ENCODE data around the gene SLC9C1.
"Not testable (repeated sequence)": the region's sequence is repeated elsewhere in the genome, so short reads cannot be mapped to it uniquely, and the experiment has no call there.

The SLC9C1 gene

DNA sequence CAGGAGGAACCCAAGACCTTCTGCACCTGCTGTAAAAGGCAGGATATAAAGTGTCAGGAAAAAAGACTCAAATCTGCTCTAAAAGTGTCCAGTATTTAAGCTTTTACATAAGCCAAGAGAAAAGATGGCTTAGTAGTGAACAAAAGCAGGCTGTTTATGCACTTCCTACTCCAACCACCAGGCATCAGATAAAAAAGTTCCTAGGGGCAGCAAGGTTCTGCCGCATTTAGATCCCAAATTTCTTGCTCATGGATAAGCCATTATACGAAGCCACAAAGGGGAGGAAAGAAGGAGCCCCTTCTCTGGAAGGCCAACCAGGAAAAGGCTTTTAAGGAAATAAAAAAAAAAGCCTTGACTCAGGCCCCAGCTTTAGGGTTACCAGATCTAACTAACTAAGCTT is 10.6 kb upstream of the SLC9C1 start:
- DNase-seq: no peak

DNA sequence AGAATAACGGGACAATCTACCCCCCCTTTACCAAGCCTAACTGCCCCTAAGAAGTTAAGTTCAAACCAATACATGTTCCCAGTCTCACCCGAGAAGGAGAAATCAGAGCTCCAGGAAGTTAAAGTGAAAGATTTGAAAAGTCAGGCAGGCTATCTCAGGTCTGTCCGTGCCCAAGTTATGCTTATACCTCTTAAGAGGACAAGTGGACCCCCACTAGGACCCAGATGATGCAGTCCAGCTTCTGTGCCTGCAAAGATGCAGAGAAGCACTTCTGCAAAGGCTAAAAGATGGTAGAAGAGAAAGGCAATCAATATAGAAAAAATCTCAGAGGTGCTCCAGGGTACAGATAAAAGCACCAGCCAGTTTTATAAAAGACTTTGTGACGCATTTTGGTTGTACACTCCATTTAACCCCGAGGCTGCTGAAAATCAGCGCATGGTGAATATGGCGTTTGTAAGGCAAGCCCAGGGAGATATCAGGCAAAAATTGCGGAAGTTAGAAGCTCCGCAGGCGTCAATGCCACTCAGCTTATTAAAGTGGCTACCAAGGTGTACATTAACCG is 9.8 kb upstream of the SLC9C1 start:
- DNase-seq: peak; percentile 16

DNA sequence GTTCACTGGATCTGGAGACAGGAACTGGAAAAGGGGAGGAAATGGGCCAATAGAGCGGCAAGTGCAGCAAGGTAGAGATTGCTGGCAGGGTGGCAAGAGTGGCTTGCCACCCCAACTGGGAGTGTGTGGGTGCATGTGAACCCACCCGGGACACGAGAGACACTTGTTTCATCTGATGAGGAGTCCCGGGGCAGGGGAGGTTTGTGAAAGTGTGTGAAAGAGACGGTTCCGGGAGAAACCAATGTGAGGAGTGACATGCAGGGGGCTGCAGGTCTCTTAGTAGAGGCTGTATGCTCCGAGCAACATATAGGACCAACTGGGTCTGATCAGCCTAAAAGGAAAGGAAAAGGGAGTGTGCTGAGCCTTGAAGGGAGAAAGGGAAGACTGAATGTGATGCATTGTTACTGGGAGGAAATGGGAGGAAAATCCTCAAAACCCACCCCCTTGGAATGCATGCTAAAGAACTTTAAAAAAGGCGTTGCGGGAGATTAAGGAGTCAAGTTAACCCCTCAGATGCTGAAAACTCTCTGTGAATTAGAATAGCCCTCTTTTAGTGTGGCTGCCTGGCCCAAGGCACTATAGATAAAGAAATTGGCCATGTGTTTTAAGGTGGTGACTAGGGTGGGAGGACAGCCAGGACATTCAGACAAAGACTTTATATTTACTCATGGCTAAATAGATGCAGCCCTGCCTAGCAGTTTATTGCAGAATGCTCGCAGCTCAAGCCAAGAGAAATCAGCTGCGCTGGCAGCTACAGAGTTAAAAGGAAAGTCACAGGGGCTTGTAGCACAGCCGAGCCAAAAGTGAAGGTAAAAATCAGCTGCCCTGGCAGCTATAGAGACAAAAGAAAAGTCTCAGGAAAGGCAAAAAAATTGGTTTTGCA is 9.1 kb upstream of the SLC9C1 start:
- no peak for DNase-seq

DNA sequence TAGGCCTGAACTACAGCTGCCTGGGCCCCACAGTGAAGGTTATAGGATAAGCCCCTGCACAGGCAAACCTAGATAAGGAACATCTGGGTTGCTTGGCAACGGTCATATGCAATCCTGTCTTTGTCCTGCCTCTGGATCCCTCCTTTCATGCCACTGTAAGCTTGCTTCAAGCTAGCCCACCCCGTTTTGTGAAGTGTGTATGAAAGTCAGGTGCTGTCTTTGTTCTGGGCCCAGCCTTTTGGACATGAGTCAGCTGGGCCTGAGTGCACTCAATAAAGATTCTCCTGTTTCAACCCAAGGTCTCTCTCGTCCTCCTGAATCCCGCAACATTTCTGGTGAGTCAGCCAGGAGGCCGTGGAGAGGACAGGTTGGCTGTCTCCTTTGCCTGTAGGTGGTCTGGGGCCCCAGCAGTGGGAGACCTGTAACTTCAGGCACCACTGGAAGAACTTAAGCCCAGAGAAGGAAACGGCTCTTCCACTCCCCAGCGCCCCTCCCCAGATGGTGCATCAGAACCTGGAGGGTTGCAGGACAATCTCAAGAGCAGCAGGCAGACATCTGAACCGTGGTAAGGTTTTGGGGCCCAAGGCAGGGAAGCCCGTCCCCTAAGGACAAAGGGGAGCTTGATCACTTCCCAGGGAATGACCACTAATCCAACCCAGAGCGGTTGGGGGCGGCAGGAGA is 8.3 kb upstream of the SLC9C1 start:
- DNase-seq: no peak

DNA sequence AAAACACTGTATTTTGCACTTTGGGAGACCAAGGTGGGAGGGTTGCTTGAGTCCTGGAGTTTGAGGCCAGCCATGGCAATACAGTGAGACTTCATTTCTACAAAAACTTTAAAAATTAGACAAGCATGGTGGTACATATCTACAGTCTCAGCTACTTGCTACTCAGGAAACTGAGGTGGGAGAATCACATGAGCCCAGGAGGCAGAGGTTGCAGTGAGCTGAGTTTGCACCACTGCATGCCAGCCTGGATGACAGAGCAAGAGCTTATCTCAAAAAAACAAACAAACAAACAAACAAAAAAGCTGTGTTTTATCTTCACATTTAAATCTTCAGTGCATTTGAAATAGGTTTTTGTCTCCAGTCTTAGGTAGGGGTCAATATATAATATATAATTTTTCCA is 4.8 kb upstream of the SLC9C1 start:
- no peak for DNase-seq

DNA sequence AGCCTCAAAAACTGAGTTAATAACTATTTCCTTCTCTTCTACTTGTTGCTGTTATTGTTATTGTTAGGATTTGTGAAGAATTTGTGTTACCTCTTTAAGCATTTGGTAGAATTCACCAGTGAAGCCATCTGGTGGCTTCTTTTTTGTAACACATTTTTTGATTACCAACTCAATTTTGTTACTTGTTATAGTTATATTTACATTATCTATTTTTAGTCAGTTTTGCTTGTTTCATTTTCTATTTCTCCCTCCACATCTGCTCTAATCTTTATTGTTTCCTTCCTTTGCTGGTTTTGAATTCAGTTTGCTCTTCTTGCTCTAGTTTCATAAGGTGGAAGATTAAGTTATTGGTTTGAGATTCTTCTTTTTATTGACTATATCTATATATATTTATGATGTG is 3.7 kb upstream of the SLC9C1 start:
- DNase-seq: peak; percentile 18

DNA sequence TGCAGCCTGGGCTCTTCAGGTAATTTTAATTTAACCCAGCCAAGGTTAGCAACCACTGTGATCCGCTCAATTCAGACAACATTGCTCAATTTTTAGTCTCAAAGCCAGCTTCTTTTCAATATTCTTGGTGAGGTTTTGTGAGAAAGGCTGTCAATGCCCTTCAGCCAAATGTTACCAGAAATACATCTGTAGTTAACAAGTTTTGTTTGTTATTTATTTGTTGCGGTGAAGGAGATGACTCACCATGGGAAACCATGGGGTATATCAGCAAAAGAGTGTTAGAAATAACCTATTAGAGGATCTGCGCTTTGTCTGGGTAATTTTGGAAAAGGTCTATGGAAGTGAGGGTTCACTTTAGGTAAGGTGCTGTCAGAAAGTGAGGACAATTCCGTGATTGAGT is 5.0 kb downstream of the SLC9C1 start:
- DNase-seq: no peak

DNA sequence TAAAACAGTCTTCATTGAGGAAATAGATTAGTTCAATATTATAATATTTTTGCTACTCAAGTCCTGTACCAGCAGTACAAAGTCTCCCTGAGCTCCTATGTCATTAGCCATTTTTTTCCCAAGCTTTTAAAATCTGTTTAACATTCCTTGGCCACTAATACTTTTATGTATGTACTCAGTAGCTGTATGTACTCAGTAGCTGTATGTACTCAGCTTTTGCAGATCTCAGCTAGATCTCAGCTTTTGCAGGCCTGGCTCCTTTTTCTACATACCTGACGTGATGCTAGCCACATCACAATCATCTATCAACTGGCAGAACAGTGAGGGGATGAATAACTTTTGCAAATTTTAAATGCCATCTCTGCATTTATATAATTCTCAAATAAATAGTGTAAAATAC is 13.8 kb downstream of the SLC9C1 start:
- no peak for DNase-seq

DNA sequence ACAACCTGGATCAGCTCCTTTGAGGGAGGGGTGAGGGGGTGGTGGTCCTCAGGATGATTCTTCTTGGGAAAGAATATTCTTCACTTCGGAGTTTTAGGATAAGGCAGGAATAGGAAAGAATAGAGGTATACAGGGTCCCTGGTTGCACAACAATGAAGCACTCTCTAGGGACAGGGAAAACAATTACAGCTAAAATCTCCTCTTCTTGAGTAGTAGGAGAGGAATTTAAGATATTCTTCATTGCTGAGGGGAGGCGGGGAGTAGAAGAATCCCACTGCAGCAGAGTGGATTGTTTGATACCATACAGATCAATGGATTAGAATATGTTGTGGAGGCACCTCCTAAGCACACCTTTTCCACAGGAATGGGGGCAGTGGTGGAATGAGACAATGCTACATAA is 20.5 kb downstream of the SLC9C1 start:
- DNase-seq: no peak

DNA sequence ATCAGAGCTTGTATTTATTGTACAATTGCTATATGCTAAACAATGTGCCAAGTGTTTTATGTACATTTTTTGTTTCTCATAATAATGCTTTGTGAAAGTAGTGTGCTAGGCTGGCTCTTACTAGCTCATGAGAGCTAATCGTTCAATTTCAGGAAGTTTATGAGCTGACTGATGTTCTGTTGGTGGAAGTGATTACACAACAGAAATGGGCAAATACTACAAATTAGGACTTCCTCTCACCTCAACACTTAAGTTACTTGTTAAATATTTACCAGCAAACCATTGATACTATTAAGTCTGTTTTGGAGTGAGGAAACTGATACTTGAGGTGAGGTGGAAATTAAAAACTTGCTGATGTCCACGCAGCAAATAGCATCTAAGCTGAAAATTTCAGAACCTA is 32.3 kb downstream of the SLC9C1 start:
- DNase-seq: no peak

DNA sequence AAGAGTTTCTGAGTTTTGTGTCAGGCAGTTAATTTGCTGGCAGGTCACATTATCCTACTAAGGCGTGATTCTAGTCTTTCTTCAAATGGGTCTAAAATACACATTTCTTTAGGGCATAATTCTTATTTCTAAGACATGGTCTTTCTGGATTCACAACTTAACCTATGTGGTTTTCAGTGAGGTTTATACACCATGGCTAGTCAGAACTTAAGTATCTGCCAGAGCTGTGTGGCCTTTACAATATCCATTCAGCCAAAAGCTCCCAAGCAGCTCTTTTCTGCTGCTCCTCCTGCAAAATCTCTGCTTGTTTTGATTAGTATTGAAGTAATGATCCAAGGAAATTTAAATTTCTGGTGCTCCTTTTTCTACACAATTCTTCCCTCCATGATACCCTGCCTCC is 33.5 kb downstream of the SLC9C1 start:
- DNase-seq: no peak

DNA sequence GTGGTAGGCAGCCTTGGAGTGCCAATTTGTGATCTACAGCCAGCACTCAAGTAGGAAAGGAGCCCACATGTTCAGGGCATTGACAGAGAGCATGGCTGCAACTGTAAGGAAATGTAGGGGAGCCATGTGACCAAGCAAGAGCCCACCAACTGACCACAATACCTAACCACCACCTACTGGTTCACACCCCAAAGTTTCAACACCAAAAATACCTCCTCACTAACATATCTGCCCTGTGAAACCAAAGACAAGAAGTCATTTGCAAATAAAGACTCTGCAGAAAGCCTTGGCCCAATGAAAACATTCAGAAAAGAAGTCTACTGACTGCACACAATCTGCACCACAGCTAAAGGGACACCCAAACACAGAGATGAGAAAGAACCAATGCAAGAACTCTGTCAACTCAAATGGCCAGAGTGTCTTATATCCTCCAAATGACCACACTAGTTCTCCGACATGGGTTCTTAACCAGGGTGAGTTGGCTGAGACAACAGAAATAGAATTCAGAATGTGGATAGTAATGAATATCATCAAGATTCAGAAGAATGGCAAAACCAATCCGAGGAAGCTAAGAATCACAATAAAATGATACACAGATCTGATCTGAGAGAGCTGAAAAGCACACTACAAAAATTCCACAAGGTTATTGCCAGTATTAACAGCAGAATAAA is 40.6 kb downstream of the SLC9C1 start:
- no peak for DNase-seq

DNA sequence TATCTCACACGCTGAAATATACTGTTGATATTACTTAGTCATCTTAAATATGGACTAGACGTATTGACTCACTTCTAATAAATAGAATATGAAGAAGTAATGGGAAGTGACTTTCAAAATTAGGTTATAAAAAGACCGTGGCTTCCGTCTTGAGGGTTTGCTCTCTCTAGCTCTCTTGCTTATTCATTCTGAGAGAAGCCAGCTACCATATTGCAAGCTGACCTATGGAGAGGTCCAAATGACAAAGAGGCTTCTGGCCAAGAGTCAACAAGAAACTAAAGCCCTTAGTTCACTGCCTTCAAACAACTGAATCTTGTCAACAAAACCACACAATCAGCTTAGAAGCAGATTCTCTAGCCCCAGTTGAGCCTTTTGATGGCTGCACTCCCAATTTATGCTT is 46.1 kb downstream of the SLC9C1 start:
- no peak for DNase-seq

DNA sequence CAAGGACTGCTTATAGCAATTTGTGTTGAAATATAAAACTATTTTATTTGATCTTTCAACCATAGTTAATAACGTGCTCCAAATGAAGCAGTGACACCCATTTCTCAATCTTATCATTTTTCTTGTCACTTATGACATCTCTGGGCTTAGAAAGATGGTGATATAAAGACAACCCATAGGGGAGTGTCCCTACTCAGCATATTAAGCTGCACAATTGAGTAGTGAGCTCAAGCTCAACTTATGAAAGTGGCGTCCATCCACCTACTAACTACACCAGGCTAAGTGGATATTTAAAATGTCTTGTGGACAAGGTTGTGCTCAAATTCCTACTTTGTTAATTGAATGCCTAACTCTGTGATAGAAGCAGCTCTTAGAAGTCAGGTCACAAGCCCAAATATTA is 46.7 kb downstream of the SLC9C1 start:
- no peak for DNase-seq

DNA sequence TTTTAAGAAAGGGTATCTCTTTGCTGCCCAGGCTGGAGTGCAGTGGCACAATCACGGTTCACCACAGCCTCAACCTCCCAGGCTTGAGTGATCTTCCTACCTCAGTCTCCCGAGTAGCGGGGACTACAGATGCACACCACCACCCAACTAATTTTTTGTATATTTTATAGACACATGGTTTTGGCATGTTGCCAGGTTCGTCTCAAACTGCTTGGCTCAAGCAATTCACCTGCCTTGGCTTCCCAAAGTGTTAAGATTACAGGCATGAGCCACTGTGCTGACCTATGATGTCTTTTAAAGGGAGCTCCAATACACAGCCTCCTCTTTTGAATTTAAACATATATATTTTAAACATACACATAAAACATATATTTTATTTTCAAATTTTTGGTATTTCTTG is 60.9 kb downstream of the SLC9C1 start:
- no peak for DNase-seq

DNA sequence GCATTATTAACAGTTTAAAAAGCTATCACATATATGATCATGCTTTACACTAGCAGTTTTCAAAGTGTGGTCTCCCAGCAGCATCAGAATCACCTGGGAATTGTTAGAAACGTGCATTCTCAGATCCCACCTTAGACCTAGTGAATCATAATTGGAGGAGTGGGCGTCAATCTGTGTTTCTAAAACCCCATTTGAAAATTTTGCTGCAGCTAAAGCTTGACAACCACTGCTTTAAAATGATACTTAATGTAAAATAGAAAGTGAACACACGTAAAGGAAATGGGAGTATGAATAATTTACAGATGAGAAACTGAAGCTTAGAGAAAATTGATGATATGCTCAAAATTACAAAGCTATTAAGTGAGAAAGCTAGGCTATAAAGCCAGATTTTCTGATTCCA is 62.3 kb downstream of the SLC9C1 start:
- no peak for DNase-seq

DNA sequence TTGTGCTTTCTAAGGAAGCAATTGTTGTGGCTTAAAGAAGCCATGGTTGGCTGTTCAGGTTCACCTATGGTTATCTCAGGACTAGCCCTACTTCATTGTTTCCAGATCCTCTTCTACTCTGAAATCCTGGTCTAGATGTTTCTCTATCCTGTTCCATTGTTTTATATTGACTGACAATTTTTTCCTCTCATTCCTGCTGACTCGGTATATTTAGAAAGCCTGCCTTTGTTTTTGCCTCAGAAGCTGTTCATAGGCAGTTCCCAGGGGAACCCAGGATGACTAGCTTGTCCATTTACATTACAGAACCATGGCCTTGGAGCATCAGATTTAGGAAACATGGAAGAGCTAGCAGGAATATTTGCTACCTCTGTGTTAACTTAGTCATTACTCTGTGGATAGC is 64.0 kb downstream of the SLC9C1 start:
- no peak for DNase-seq

DNA sequence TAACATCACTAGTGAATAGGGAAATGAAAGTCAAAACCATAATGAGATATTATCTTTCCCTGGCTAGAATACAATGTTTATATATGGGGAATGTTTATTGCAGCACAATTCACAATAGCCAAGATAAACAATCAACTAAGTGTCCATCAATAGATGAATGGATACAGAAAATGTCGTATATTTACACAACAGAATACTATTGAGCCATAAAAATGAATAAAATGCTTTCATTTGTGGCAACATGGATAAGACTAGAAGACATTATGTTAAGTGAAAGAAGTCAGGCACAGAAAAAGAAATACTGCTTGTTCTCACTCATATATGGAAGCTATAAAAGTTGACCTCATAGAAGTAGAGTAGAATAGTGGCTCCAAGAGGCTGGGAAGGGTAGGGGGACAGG is 65.2 kb downstream of the SLC9C1 start:
- DNase-seq: no peak

DNA sequence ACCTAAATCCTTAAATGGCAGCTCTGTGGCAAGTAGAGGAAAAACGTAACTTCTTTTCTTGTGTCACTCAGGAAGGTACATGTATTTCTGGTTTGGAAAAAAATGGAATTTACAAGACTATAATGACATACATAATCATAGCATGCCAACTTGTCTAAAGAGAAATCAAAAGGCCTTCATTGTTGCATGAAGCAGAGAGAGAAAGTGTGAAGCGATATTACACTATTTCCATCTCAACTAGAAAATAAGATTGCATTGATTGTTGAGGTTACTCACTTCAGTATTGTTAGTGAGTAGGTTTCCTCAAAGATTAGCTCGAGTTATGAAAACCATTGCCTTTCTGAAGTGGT is 93.7 kb downstream of the SLC9C1 start:
- no peak for DNase-seq

DNA sequence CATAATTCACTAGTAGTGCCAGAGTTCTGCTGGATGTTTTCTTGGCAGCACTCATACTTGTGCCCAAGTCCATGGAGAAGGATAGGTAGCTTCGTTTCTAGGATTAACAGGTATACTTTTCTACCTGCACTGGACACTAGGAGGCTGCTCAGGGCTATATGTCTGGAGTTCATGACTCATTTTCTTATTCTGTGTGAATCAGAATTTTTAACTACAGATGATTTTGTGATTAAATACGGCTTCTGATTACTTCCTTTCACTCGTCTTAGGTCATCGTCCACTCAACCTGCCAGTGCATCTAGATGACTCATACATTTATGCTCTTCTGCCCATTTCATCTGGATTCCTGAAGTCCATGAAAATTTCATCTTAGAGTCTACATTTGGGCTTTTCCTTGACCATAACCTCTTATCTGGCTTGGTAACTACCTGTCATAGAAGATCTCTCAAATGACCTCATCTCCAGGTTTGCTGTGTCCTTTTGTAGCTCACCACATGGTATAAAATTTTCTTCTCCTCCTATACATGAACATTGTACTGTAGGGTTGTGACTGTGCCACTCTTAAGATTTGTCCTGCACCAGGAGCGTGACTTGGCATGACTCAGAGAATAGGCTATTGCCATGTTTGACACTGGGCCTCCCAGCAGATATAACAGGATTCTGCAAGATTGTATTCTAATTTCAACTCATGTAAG is 94.2 kb downstream of the SLC9C1 start:
- no peak for DNase-seq

DNA sequence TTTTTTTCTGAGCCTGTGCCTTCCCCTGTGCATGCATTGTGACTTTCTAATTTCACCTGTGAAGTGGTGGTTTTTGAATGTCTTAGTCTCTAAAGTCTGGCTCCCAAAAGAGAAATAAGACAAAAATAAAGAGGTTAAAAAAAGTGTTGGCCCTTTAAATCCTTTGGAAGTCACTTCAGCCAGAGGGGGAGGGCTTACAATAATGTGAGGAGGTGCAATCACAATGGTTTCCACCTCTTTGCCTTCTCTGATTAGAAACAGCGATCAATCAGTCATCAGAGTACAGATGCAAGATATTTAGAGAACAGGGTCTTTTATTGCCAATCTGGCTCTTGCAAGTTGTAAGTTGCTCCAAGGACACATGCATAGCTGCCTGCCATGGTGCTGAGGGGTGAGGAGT is 96.9 kb downstream of the SLC9C1 start:
- no peak for DNase-seq

DNA sequence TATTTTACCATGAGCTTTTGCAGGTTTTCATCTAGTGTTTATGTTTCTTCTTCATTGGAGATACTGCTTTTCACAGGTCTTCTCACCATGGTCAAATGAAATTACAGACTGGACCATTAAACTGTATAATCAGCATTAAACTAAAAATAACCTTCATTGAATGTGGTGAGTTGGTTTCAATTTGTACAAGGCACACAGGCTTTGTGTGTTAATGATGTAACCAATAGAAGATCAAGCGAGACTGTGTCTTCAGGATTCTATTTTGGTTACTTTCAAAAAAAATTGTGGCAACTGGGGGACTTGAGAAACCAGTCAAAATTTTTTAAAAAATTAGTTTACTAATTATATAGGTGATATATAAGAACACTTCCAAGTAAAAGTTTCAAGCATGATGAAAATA is 106.7 kb downstream of the SLC9C1 start:
- DNase-seq: no peak

DNA sequence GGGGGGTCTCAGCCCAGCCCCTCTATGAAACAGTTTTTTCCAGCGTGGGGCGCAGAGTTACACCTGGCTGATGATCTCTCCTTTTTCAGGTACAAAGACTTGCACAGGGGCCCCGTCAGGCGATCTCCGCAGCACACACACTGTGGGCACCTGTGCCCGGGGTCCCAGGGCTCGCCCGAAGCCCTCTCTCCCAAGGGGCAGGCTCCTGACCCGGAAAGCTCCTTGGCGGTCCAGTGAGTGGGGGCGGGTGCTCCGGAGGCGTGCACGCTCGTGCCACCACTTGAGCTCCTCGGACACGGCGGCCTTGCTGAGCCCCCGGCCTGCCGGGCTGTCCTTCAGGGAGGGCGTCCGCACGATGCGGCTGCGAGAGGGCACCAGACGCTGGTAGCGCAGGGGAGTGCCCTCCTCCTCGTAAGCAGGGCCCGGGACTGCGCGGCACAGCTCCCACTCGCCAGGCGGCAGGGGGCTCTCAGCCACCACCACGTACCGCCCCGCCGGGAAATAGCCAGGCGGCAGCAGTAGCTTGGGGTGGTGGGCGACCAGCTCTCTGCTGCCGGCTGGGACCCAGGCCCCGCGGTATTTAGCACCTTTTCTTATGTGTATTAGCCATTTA is 108.5 kb downstream of the SLC9C1 start:
- not testable (repeated sequence) for DNase-seq
